CD4-positive, CD25-positive, alpha-beta regulatory T cell (primary cell): Measurements from ENCODE around the gene FOXP1. TPM values are rescaled to one million over a fixed set of nuclear protein-coding genes. Genes with fewer than 3 reads are reported as not detected.

Experiments used
- ATAC-seq, 2 donors: fragments of 150-1000 bp; cut with Tn5 transposase; one replicate each; pipeline ENCODE4 v1.10.0; 2021; ENCODE audit warnings: low read depth in 2 of 2, moderate number of reproducible peaks in 2 of 2, moderate library complexity in 1 of 2
- DNase-seq, 3 donors: peaks; one replicate each; pipeline versions ENCODE4 v3.0.0 to v3.0.0-alpha.2; 2012 to 2022; ENCODE audit warnings: mixed read lengths in 1 of 3
- H3K27ac ChIP-seq: one replicate; pipeline ENCODE4 v1.7.0; 2013; ENCODE audit warnings: mild to moderate bottlenecking, low read length; ENCODE audit not compliant: insufficient read depth, poor library complexity, severe bottlenecking
- H3K27me3 ChIP-seq: one replicate; pipeline ENCODE4 v1.7.0; 2013; ENCODE audit warnings: low read length; ENCODE audit not compliant: control insufficient read depth, insufficient read depth
- H3K36me3 ChIP-seq: one replicate; pipeline ENCODE4 v1.7.0; 2013; ENCODE audit warnings: mild to moderate bottlenecking, low read length, moderate library complexity; ENCODE audit not compliant: control insufficient read depth, insufficient read depth
- H3K4me1 ChIP-seq: 2 replicates; pipeline ENCODE4 v1.7.0; 2013; ENCODE audit warnings: mild to moderate bottlenecking, low read length; ENCODE audit not compliant: insufficient read depth, control insufficient read depth, poor library complexity, severe bottlenecking
- H3K4me3 ChIP-seq: one replicate; pipeline ENCODE4 v1.7.0; 2013; ENCODE audit warnings: low read depth, mild to moderate bottlenecking, low read length, moderate library complexity
- H3K9me3 ChIP-seq, 2 experiments: 1 replicate in 1 of 2; 2 replicates in 1 of 2; pipeline ENCODE4 v1.7.0; 2013; ENCODE audit warnings: low read length in 2 of 2, mild to moderate bottlenecking in 1 of 2, moderate library complexity in 1 of 2; ENCODE audit not compliant: control insufficient read depth in 2 of 2
- H3K27ac Mint-ChIP-seq, 3 donors: one replicate each; pipeline ENCODE4 v1.8.0; 2020 to 2022; ENCODE audit warnings: mild to moderate bottlenecking in 3 of 3, mixed read lengths in 3 of 3, moderate library complexity in 2 of 3
- H3K27me3 Mint-ChIP-seq: one replicate; pipeline ENCODE4 v1.8.0; 2022; ENCODE audit warnings: mild to moderate bottlenecking, mixed read lengths
- H3K36me3 Mint-ChIP-seq: one replicate; pipeline ENCODE4 v1.8.0; 2020; ENCODE audit warnings: mixed read lengths
- H3K4me1 Mint-ChIP-seq, 4 donors: one replicate each; pipeline ENCODE4 v1.8.0; 2020 to 2022; ENCODE audit warnings: mixed read lengths in 4 of 4, mild to moderate bottlenecking in 1 of 4
- H3K4me3 Mint-ChIP-seq, 4 donors: one replicate each; pipeline ENCODE4 v1.8.0; 2020 to 2022; ENCODE audit warnings: mild to moderate bottlenecking in 4 of 4, mixed read lengths in 4 of 4, moderate library complexity in 3 of 4
- H3K9me3 Mint-ChIP-seq, 7 donors: one replicate each; pipeline ENCODE4 v1.8.0; 2020 to 2022; ENCODE audit warnings: mixed read lengths in 7 of 7, mild to moderate bottlenecking in 3 of 7, moderate library complexity in 2 of 7
- polyA plus RNA-seq, 4 donors: library from polyadenylated mRNA; unstranded; fragments of 300-500 nt; fragmentation: Illumina TruSeq; gene quantifications; one replicate each; pipeline ENCODE4 v1.2.3, GENCODE V29; 2021
- total RNA-seq: library from RNA; stranded (reverse); gene quantifications from one replicate; pipeline ENCODE4 v1.2.3, GENCODE V29; 2022

FOXP1 gene
- total and polyA plus RNA-seq, 5 donors from 2014 or later = 301 to 599 (median 346) TPM

GRCh38 chr3:71469138-71469435, 114.4 kb downstream of the FOXP1 start:
- no peak overlapping the region for H3K27ac ChIP-seq
- no peak for DNase-seq
- Mint-ChIP-seq H3K27ac (peak overlapping the region; percentile 21 to 92 (median 83)), H3K36me3 (peaks cover 64% of the 10 kb centered on the region), H3K27me3 (no peaks in the 10 kb centered on the region), H3K9me3 (peaks cover 0 to 8% (median 0%) of the 10 kb centered on the region in 7 donors), H3K4me1 (peaks cover 25 to 82% (median 40%) of the 10 kb centered on the region in 4 donors), H3K4me3 (peak overlapping the region in 1 of 4 donors; percentile 7)
- no peaks in the 10 kb centered on the region for H3K27me3 ChIP-seq
- H3K9me3 ChIP-seq = peaks cover 0 to 4% of the 10 kb centered on the region in 2 experiments
- H3K36me3 ChIP-seq = peaks cover 34% of the 10 kb centered on the region
- H3K4me1 ChIP-seq = peaks cover 14% of the 10 kb centered on the region
- no peak overlapping the region for H3K4me3 ChIP-seq
- ATAC-seq = no peak

DNA sequence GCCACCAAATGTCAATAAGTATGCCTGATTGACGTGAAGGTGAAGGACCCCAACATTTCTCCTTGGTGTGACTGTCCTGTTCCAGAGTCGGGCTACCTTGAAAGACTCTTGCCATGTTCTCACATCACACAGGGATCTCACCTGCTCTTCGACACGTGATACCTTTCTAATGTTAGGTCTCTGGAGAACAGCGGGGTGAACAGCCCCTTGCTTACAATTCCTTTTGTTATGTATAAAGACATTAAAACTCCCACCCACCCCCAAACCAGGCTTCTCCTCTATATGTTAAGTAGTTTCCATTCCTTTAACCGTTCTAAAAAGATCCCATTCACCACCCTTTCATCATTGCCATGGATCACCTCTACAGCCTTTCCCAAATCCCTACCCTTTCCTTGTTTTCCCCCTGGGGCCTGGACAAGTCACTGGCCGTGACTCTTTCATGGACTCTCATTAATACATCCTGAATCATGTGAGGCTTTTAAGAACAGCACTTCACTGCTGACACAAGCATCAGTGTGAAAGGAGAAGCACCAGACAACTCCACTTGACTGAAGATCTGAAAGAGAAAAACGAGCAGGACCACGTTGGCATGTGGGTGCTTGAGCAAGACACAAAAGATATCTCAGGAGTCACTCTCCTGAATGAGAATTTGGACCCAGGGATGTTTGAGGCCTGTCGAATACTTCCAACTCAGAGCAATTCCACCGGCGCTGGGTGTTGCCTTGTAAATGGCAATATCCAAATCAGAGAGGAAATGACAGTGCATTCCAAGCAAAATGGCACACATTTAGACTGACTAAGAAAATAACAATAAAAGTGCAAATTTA, 115.0 kb downstream of the FOXP1 start:
- Histone ChIP-seq H3K27me3 (no peaks in the 10 kb centered on the region), H3K36me3 (peaks cover 34% of the 10 kb centered on the region), H3K4me1 (peaks cover 14% of the 10 kb centered on the region), H3K27ac (no peak overlapping the region), H3K9me3 (peaks cover 0 to 4% of the 10 kb centered on the region in 2 experiments), H3K4me3 (no peak overlapping the region)
- DNase-seq (no peak), ATAC-seq (no peak)
- no peaks in the 10 kb centered on the region for H3K27me3 Mint-ChIP-seq
- peaks cover 64% of the 10 kb centered on the region for H3K36me3 Mint-ChIP-seq
- peaks cover 0 to 5% (median 0%) of the 10 kb centered on the region in 7 donors for H3K9me3 Mint-ChIP-seq
- peak overlapping the region in 1 of 4 donors; percentile 8 for H3K4me3 Mint-ChIP-seq
- H3K4me1 Mint-ChIP-seq = peaks cover 28 to 81% (median 39%) of the 10 kb centered on the region in 4 donors
- H3K27ac Mint-ChIP-seq = peak overlapping the region; percentile 10 to 92 (median 83)

GRCh38 chr3:71466483-71466882, 117.0 kb downstream of the FOXP1 start:
- DNase-seq (no peak), ATAC-seq (no peak)
- no peaks in the 10 kb centered on the region for H3K9me3 ChIP-seq
- peaks cover 19% of the 10 kb centered on the region for H3K36me3 ChIP-seq
- Mint-ChIP-seq H3K4me3 (no peak overlapping the region), H3K36me3 (peaks cover 60% of the 10 kb centered on the region), H3K4me1 (peaks cover 29 to 81% (median 45%) of the 10 kb centered on the region in 4 donors), H3K27me3 (no peaks in the 10 kb centered on the region), H3K9me3 (peaks cover 0 to 5% (median 0%) of the 10 kb centered on the region in 7 donors), H3K27ac (peak overlapping the region; percentile 74 to 90 (median 78))
- H3K27ac ChIP-seq = no peak overlapping the region
- no peaks in the 10 kb centered on the region for H3K27me3 ChIP-seq
- H3K4me3 ChIP-seq = no peak overlapping the region
- peaks cover 21% of the 10 kb centered on the region for H3K4me1 ChIP-seq

DNA sequence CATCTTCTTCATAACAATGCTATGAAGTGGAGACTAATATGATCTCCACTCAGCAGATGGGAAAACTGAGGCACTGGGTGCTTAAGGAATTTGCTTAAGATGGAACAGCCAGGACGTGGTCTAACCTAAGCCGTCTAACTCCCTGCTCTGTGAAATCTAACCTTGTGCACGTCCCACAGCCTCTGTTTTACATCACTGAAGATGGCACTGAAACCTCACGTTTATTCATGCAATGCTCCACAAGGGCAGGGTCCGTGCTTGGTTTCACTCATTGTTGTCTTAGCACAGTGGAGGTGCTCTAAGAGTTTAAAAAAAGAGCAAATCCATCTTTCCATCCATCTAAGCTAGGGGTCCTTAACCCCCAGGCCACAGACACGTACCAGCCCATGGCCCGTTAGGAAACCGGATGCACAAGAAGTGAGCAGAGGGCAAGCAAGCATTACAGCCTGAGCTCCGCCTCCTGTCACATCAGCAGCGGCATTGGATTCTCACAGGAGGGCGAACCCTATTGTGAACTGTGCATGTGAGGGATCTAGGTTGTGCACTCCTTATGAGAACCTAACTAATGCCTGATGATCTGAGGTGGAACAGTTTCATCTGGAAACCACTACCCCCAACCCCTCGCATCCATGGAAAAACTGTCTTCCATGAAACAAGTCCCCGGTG, 118.0 kb downstream of the FOXP1 start:
- Mint-ChIP-seq H3K4me1 (peaks cover 35 to 87% (median 53%) of the 10 kb centered on the region in 4 donors), H3K27me3 (no peaks in the 10 kb centered on the region), H3K9me3 (peaks cover 0 to 5% (median 0%) of the 10 kb centered on the region in 7 donors), H3K36me3 (peaks cover 68% of the 10 kb centered on the region), H3K4me3 (no peak overlapping the region), H3K27ac (peak overlapping the region in 2 of 3 donors; percentile 78 to 90)
- ATAC-seq = no peak
- no peak overlapping the region for H3K27ac ChIP-seq
- no peak for DNase-seq
- no peaks in the 10 kb centered on the region for H3K27me3 ChIP-seq
- peaks cover 16% of the 10 kb centered on the region for H3K36me3 ChIP-seq
- no peak overlapping the region for H3K4me3 ChIP-seq
- H3K4me1 ChIP-seq = peaks cover 30% of the 10 kb centered on the region
- H3K9me3 ChIP-seq = no peaks in the 10 kb centered on the region

DNA sequence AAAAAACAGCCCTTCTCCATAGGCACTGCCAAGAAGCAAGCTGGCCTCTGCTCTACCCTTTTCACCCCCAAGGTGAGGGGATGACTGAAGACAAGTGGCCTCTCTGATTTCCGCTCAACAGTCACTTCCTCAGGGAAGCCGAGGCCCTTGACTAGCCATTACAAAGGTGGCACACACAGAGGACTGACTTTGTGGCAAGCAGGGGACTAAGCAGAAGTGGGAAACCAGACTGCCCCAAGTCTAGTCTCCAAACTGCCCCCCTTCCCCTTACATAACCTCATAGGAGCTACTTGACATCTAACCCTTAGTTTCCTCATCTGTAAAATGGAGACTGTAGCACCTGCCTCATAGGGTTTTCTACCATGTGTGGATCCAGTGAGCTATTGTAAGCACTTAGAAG, 118.9 kb downstream of the FOXP1 start:
- H3K4me1 Mint-ChIP-seq = peaks cover 34 to 87% (median 53%) of the 10 kb centered on the region in 4 donors
- H3K4me3 Mint-ChIP-seq = no peak overlapping the region
- no peak overlapping the region for H3K4me3 ChIP-seq
- H3K36me3 Mint-ChIP-seq = peaks cover 74% of the 10 kb centered on the region
- no peaks in the 10 kb centered on the region for H3K27me3 Mint-ChIP-seq
- H3K4me1 ChIP-seq = peaks cover 23% of the 10 kb centered on the region
- no peaks in the 10 kb centered on the region for H3K9me3 ChIP-seq
- H3K9me3 Mint-ChIP-seq = peaks cover 0 to 5% (median 0%) of the 10 kb centered on the region in 7 donors
- no peak overlapping the region for H3K27ac ChIP-seq
- DNase-seq (no peak), ATAC-seq (no peak)
- peaks cover 16% of the 10 kb centered on the region for H3K36me3 ChIP-seq
- H3K27me3 ChIP-seq = no peaks in the 10 kb centered on the region
- H3K27ac Mint-ChIP-seq = peak overlapping the region in 2 of 3 donors; percentile 15 to 90

- H3K4me1 Mint-ChIP-seq = peaks cover 32 to 87% (median 51%) of the 10 kb centered on the region in 4 donors
- H3K36me3 Mint-ChIP-seq = peaks cover 67% of the 10 kb centered on the region
- peak overlapping the region in 1 of 3 donors; percentile 90 for H3K27ac Mint-ChIP-seq
- DNase-seq (no peak), ATAC-seq (no peak)
- Histone ChIP-seq H3K36me3 (peaks cover 16% of the 10 kb centered on the region), H3K4me1 (peaks cover 22% of the 10 kb centered on the region), H3K27me3 (no peaks in the 10 kb centered on the region), H3K27ac (no peak overlapping the region), H3K4me3 (no peak overlapping the region), H3K9me3 (no peaks in the 10 kb centered on the region)
- no peak overlapping the region for H3K4me3 Mint-ChIP-seq
- peaks cover 0 to 3% (median 0%) of the 10 kb centered on the region in 7 donors for H3K9me3 Mint-ChIP-seq
- no peaks in the 10 kb centered on the region for H3K27me3 Mint-ChIP-seq
These were observed 119.9 kb downstream of the FOXP1 start for GRCh38 chr3:71463617-71464016.

DNA sequence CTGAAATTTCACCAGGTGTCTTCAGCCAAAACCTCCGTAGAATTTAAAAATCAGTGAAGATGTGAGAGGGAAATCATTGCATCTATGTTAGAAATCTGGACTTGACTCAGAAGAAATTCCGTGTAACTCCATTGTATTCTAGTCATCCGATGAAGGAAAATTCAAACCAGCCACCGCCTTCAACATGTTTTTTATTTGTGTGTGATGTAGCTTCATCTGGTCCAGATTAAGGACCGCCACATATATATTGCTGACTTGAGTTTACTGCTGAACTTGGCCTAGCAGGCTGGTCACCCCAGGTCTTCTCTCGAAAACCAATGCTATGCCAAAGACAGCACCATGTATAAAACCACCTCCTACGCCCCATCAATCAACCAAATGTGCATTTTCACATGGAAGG, 120.9 kb downstream of the FOXP1 start:
- Histone ChIP-seq H3K9me3 (no peaks in the 10 kb centered on the region), H3K4me3 (no peak overlapping the region), H3K27ac (no peak overlapping the region), H3K4me1 (peaks cover 33% of the 10 kb centered on the region), H3K36me3 (peaks cover 13% of the 10 kb centered on the region), H3K27me3 (no peaks in the 10 kb centered on the region)
- H3K27me3 Mint-ChIP-seq = no peaks in the 10 kb centered on the region
- peaks cover 64% of the 10 kb centered on the region for H3K36me3 Mint-ChIP-seq
- peaks cover 0 to 3% (median 0%) of the 10 kb centered on the region in 7 donors for H3K9me3 Mint-ChIP-seq
- ATAC-seq = no peak
- peaks cover 36 to 89% (median 55%) of the 10 kb centered on the region in 4 donors for H3K4me1 Mint-ChIP-seq
- DNase-seq = no peak
- H3K27ac Mint-ChIP-seq = peak overlapping the region; percentile 41 to 90 (median 59)
- H3K4me3 Mint-ChIP-seq = peak overlapping the region in 2 of 4 donors; percentile 4 to 36
